ENCODE measurements around the gene TMEM107.

GRCh38 chr17:8175795-8176196 lies 384 bp downstream of the TMEM107 start:
- TF ChIP-seq CTCF (IDR thresholded peaks at IDR 0.05; ENCODE audit: insufficient read depth, low read length, poor library complexity, severe bottlenecking) (no peak), EZH2phosphoT487 (conservative IDR thresholded peaks at IDR 0.05; ENCODE audit: low read length) (no peak)
